Heart left ventricle (tissue), 13 donors: ENCODE measurements around the gene CST1.
"Not testable (repeated sequence)": the region's sequence is repeated elsewhere in the genome, so short reads cannot be mapped to it uniquely, and the experiment has no call there.

Experiments
- POLR2A ChIP-seq, 2 donors: fragments of 450-650 bp; IDR thresholded peaks; one replicate each; pipeline ENCODE4 v1.6.1; 2017; ENCODE audit warnings: antibody characterized with exemption in 2 of 2, mild to moderate bottlenecking in 2 of 2, moderate library complexity in 2 of 2
- TF ChIP-seq, protein P1 (sequence below), 12 donors: fragments of 200-600 bp; sonication (generic) in 4 of 12; IDR thresholded peaks; one replicate each; pipeline versions ENCODE4 v1.5.0 to v1.8.0; 2018 to 2022; ENCODE audit warnings: antibody characterized with exemption in 12 of 12, mild to moderate bottlenecking in 5 of 12
- donor health status: ischemic (EF 13 %, LVEDD 7.1; RV severe dilation, severe dysfunction).
- donor health status: DM: no; HTN: yes; CAD: no.
- donor health status: DM: no; HTN: no; CAD: no.
- donor health status: ischemic (EF 25% LVEDD 6.9; RV normal size, moderate dysfunction).
- donor health status: ischemic (EF 25% LVEDD 5.7; RV mildly dilated, moderate dysfunction).
- donor health status: ischemic (EF 35%, LVEDD 5.7; RV mildly dilated, moderate dysfunction).
- donor health status: nonischemic (EF 11% LVEDD 7.7; RV severe dilation, severe dysfunction).
- donor health status: DM: yes; HTN: yes; CAD: no.
- donor health status: PGD.
- donor health status: ischemic (EF 29% LVEDD 5.4; RV normal size, mild dysfunction).
- donor health status: nonischemic (EF 23%, LVEDD 6.1; RV moderate dilation, normal function).

GRCh38 chr20:23777380-23777779, 26.6 kb upstream of the CST1 start:
- not testable (repeated sequence) for TF ChIP-seq POLR2A (IDR thresholded peaks at IDR 0.05)
- TF ChIP-seq, protein P1, sequence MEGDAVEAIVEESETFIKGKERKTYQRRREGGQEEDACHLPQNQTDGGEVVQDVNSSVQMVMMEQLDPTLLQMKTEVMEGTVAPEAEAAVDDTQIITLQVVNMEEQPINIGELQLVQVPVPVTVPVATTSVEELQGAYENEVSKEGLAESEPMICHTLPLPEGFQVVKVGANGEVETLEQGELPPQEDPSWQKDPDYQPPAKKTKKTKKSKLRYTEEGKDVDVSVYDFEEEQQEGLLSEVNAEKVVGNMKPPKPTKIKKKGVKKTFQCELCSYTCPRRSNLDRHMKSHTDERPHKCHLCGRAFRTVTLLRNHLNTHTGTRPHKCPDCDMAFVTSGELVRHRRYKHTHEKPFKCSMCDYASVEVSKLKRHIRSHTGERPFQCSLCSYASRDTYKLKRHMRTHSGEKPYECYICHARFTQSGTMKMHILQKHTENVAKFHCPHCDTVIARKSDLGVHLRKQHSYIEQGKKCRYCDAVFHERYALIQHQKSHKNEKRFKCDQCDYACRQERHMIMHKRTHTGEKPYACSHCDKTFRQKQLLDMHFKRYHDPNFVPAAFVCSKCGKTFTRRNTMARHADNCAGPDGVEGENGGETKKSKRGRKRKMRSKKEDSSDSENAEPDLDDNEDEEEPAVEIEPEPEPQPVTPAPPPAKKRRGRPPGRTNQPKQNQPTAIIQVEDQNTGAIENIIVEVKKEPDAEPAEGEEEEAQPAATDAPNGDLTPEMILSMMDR (IDR thresholded peaks at IDR 0.05): not testable (repeated sequence)
